ENCODE measurements around the gene ANTXR2.

Gene ANTXR2

DNA sequence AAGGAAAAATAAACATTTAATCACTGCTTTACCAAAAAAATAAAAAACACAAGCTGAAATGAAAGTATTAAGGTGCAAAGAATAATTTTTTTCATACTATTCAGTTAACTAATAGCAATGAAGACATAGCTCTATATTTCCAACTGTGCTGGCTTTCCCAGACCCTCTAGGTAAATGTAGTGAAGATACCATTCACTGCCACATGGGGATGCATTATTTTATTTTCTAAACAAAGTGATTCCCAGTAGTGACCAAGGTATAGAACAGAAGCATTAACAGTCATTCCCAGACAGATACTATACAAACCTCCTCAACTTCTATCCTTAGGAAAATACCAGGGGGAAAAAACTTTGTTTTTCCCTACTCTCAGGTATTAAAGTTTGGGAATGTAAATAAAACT lies 39.4 kb downstream of the ANTXR2 start:
- H3K36me3 ChIP-seq (ENCODE audit: insufficient read depth, low read length): no peaks in the 10 kb centered on the region

DNA sequence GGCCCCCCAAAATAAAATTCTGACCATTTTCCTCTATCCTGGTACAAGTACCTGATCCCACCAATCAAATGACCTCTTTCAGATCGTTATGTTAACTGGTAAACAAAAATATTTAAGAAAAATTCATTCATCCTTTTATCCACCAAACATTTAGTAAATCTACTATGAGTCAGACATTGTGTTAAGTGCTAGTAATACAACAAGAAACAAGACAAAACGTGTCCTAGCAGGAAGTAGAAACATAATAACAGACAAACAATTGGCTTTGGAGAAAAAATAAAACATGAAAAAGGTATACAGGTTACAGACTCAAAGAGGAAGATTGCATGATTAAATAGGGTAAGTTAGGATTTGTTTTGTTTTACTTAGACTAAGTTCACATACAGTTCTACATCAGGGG lies 43.7 kb downstream of the ANTXR2 start:
- Histone ChIP-seq H3K4me1 (ENCODE audit: insufficient read depth, low read length, severe bottlenecking) (no peaks in the 10 kb centered on the region), H3K4me3 (ENCODE audit: low read depth, low read length, poor library complexity, severe bottlenecking) (no peak overlapping the region), H3K9me2 (ENCODE audit: low read depth, low read length) (no peaks in the 10 kb centered on the region), H3K4me2 (ENCODE audit: low read length) (no peak overlapping the region), H3K9ac (ENCODE audit: low read length) (no peak overlapping the region), H3F3A (ENCODE audit: insufficient read depth, low read length) (no peaks in the 10 kb centered on the region), H3K9me3 (ENCODE audit: low read length) (no peaks in the 10 kb centered on the region), H4K20me1 (ENCODE audit: insufficient read depth, low read length) (no peaks in the 10 kb centered on the region), H3K27ac (ENCODE audit: low read depth, low read length, poor library complexity, severe bottlenecking) (no peak overlapping the region), H3K79me2 (ENCODE audit: insufficient read depth, low read length) (no peaks in the 10 kb centered on the region), H3K36me3 (ENCODE audit: insufficient read depth, low read length) (no peaks in the 10 kb centered on the region), H2AFZ (ENCODE audit: low read length) (no peak overlapping the region), H3K27me3 (ENCODE audit: insufficient read depth, low read length) (no peaks in the 10 kb centered on the region)
- no peak for TF ChIP-seq EZH2 (IDR thresholded peaks at IDR 0.05; ENCODE audit: borderline replicate concordance, low read length)
- TF ChIP-seq, protein P1, sequence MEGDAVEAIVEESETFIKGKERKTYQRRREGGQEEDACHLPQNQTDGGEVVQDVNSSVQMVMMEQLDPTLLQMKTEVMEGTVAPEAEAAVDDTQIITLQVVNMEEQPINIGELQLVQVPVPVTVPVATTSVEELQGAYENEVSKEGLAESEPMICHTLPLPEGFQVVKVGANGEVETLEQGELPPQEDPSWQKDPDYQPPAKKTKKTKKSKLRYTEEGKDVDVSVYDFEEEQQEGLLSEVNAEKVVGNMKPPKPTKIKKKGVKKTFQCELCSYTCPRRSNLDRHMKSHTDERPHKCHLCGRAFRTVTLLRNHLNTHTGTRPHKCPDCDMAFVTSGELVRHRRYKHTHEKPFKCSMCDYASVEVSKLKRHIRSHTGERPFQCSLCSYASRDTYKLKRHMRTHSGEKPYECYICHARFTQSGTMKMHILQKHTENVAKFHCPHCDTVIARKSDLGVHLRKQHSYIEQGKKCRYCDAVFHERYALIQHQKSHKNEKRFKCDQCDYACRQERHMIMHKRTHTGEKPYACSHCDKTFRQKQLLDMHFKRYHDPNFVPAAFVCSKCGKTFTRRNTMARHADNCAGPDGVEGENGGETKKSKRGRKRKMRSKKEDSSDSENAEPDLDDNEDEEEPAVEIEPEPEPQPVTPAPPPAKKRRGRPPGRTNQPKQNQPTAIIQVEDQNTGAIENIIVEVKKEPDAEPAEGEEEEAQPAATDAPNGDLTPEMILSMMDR (IDR thresholded peaks at IDR 0.05; ENCODE audit: low read length): no peak

More for the DNA sequence above, 39.4 kb downstream of the ANTXR2 start:
- Histone ChIP-seq H3K9ac (ENCODE audit: low read length) (no peak overlapping the region), H3K27ac (ENCODE audit: low read depth, low read length, poor library complexity, severe bottlenecking) (no peak overlapping the region), H3K9me2 (ENCODE audit: low read depth, low read length) (no peaks in the 10 kb centered on the region), H3K27me3 (ENCODE audit: insufficient read depth, low read length) (no peaks in the 10 kb centered on the region), H3K4me2 (ENCODE audit: low read length) (no peak overlapping the region), H3K4me3 (ENCODE audit: low read depth, low read length, poor library complexity, severe bottlenecking) (no peak overlapping the region), H3F3A (ENCODE audit: insufficient read depth, low read length) (no peaks in the 10 kb centered on the region), H3K4me1 (ENCODE audit: insufficient read depth, low read length, severe bottlenecking) (no peaks in the 10 kb centered on the region), H3K9me3 (ENCODE audit: low read length) (no peaks in the 10 kb centered on the region), H3K79me2 (ENCODE audit: insufficient read depth, low read length) (no peaks in the 10 kb centered on the region), H4K20me1 (ENCODE audit: insufficient read depth, low read length) (no peaks in the 10 kb centered on the region), H2AFZ (ENCODE audit: low read length) (no peak overlapping the region)
- TF ChIP-seq, protein P1 (IDR thresholded peaks at IDR 0.05; ENCODE audit: low read length): no peak
- TF ChIP-seq EZH2 (IDR thresholded peaks at IDR 0.05; ENCODE audit: borderline replicate concordance, low read length): no peak

DNA sequence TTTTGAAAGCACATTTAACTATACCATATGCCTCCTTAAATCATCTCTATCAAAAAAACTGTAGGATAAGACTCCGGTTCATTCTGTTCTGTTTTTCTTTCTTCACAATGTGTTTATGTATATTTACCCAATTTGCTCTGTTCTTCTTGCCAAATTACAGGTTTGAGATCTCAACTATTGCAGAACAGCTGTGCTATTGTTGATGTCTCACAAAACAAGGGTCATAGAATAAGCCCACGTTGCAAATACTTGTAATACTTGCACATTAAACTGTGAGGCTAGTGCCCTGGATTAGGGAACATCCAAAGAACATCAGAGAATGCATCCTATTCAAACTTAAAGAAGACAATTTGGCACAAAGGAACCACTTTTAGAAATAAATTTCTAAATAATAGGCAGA lies 45.4 kb downstream of the ANTXR2 start:
- Histone ChIP-seq H3K4me3 (ENCODE audit: low read depth, low read length, poor library complexity, severe bottlenecking) (no peak overlapping the region), H3K4me2 (ENCODE audit: low read length) (no peak overlapping the region), H3K36me3 (ENCODE audit: insufficient read depth, low read length) (no peaks in the 10 kb centered on the region), H3K79me2 (ENCODE audit: insufficient read depth, low read length) (no peaks in the 10 kb centered on the region), H3K9ac (ENCODE audit: low read length) (no peak overlapping the region), H3K9me2 (ENCODE audit: low read depth, low read length) (no peaks in the 10 kb centered on the region), H3K27me3 (ENCODE audit: insufficient read depth, low read length) (no peaks in the 10 kb centered on the region), H3K4me1 (ENCODE audit: insufficient read depth, low read length, severe bottlenecking) (no peaks in the 10 kb centered on the region), H3K9me3 (ENCODE audit: low read length) (no peaks in the 10 kb centered on the region), H3K27ac (ENCODE audit: low read depth, low read length, poor library complexity, severe bottlenecking) (no peak overlapping the region), H3F3A (ENCODE audit: insufficient read depth, low read length) (no peaks in the 10 kb centered on the region), H4K20me1 (ENCODE audit: insufficient read depth, low read length) (no peaks in the 10 kb centered on the region), H2AFZ (ENCODE audit: low read length) (no peak overlapping the region)
- no peak for TF ChIP-seq EZH2 (IDR thresholded peaks at IDR 0.05; ENCODE audit: borderline replicate concordance, low read length)
- TF ChIP-seq, protein P1 (IDR thresholded peaks at IDR 0.05; ENCODE audit: low read length): no peak
